Fibroblast of lung (primary cell): ENCODE results near the gene FOSL2. TPM values are rescaled to one million over a fixed set of nuclear protein-coding genes. Genes with fewer than 3 reads are reported as not detected.

ENCODE experiments used
- DNase-seq, 2 donors: peaks; one replicate each; pipeline versions ENCODE4 v3.0.0 to v3.0.0-alpha.2; 2010; ENCODE audit warnings: low read depth in 2 of 2
- H2AFZ ChIP-seq: 2 replicates; pipeline ENCODE4 v1.5.1; 2012; ENCODE audit warnings: low read length, control low read depth, inconsistent platforms
- H3K27ac ChIP-seq: 2 replicates; pipeline ENCODE4 v1.5.1; 2011; ENCODE audit warnings: low read length, control low read depth; ENCODE audit not compliant: insufficient read depth
- H3K27me3 ChIP-seq: 2 replicates; pipeline ENCODE4 v1.5.1; 2011; ENCODE audit warnings: mild to moderate bottlenecking, low read length; ENCODE audit not compliant: control insufficient read depth, insufficient read depth
- H3K36me3 ChIP-seq: 2 replicates; pipeline ENCODE4 v1.5.1; 2011; ENCODE audit warnings: low read length; ENCODE audit not compliant: control insufficient read depth, insufficient read depth
- H3K4me1 ChIP-seq: 2 replicates; pipeline ENCODE4 v1.5.1; 2011; ENCODE audit warnings: low read length; ENCODE audit not compliant: control insufficient read depth, insufficient read depth; ENCODE audit errors: extremely low read depth
- H3K4me2 ChIP-seq: 2 replicates; pipeline ENCODE4 v1.5.1; 2011; ENCODE audit warnings: low read length, control low read depth; ENCODE audit not compliant: insufficient read depth; ENCODE audit errors: extremely low read depth
- H3K4me3 ChIP-seq, 4 experiments: fragments of 200-600 bp in 1 of 4; sonication (generic) in 1 of 4; replicated peaks in 1 of 4; 2 replicates each; pipeline ENCODE4 v1.5.1; 2011 to 2016; ENCODE audit warnings: low read length in 4 of 4, low read depth in 3 of 4, mild to moderate bottlenecking in 3 of 4, control low read depth in 2 of 4, inconsistent platforms in 1 of 4, mixed read lengths in 1 of 4; ENCODE audit not compliant: insufficient read depth in 1 of 4; ENCODE audit errors: control extremely low read depth in 1 of 4
- H3K79me2 ChIP-seq: 2 replicates; pipeline ENCODE4 v1.5.1; 2012; ENCODE audit warnings: mild to moderate bottlenecking, low read length, inconsistent platforms; ENCODE audit not compliant: control insufficient read depth, insufficient read depth
- H3K9ac ChIP-seq: 2 replicates; pipeline ENCODE4 v1.5.1; 2011; ENCODE audit warnings: mild to moderate bottlenecking, low read length, control low read depth; ENCODE audit not compliant: insufficient read depth
- H3K9me3 ChIP-seq: 2 replicates; pipeline ENCODE4 v1.5.1; 2012; ENCODE audit warnings: low read depth, low read length; ENCODE audit not compliant: control insufficient read depth, insufficient read depth
- H4K20me1 ChIP-seq: 2 replicates; pipeline ENCODE4 v1.5.1; 2011; ENCODE audit warnings: low read length; ENCODE audit not compliant: control insufficient read depth, insufficient read depth; ENCODE audit errors: extremely low read depth
- EZH2 ChIP-seq: IDR thresholded peaks from 2 replicates; pipeline ENCODE4 v1.5.1; 2012; ENCODE audit warnings: low read length, control low read depth, mild to moderate bottlenecking; ENCODE audit errors: missing control alignments
- polyA plus RNA-seq, 2 donors: library from polyadenylated mRNA; depleted of rRNA in 1 of 2; stranded (reverse) in 1 of 2; unstranded in 1 of 2; fragments of >200 nt; gene quantifications; 2 replicates each; pipeline ENCODE4 v1.2.1, GENCODE V29; 2011 to 2012; ENCODE audit warnings: missing spikeins in 1 of 2
- total RNA-seq: library from RNA; depleted of rRNA; stranded (reverse); fragments of >200 nt; gene quantifications from 2 replicates; pipeline ENCODE4 v1.2.1, GENCODE V29; 2014
- TF ChIP-seq, protein P1 (sequence below), 2 donors: IDR thresholded peaks in 1 of 2; conservative IDR thresholded peaks in 1 of 2; 1 replicate in 1 of 2; 2 replicates in 1 of 2; pipeline ENCODE4 v1.5.1; 2011 to 2012; ENCODE audit warnings: low read length in 2 of 2, control low read depth in 1 of 2, inconsistent platforms in 1 of 2, low read depth in 1 of 2, mild to moderate bottlenecking in 1 of 2

FOSL2 gene
- total and polyA plus RNA-seq, 2 donors (not counting 1 experiment from before 2014, with no cell fraction given): 58.9 to 83.6 TPM

DNA sequence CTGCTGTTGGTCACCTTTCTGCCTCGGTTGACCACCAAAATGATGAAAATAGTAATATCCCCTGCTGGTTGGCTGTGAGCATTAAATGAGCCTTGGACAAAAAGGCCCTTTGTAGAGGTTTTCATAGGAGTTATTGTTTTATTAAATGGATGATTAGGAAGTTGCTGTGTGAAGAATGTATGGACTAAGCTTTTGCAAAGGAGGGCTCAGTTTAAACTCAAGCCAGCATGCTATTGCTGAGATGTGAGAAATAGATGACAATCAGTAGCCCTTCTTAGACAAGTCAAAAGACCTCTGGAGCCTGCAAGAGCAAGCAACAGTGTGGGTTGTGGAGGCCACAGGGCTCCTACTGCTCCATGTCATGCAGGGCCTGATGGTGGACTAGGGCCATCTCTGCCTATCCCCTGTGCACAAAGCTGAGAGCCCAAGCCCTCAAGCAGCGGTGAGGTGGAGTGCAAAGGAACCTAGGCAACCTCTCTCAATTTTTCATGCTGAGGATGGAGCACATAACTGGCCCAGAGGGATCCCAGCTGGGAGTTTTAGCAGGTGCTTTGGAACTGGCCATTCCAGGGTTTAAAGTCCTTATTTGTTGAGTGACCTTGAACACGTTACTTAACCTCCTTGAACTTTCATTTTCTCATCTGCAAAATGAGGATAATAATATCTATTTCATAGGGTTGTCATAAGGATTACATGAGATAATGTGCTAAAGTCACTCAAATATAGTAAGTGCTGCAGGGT is 37.1 kb downstream of the FOSL2 start:
- H3K36me3 ChIP-seq: no peaks in the 10 kb centered on the region
- no peaks in the 10 kb centered on the region for H3K27me3 ChIP-seq
- no peak overlapping the region for H3K27ac ChIP-seq
- TF ChIP-seq EZH2: no peak
- TF ChIP-seq, protein P1, sequence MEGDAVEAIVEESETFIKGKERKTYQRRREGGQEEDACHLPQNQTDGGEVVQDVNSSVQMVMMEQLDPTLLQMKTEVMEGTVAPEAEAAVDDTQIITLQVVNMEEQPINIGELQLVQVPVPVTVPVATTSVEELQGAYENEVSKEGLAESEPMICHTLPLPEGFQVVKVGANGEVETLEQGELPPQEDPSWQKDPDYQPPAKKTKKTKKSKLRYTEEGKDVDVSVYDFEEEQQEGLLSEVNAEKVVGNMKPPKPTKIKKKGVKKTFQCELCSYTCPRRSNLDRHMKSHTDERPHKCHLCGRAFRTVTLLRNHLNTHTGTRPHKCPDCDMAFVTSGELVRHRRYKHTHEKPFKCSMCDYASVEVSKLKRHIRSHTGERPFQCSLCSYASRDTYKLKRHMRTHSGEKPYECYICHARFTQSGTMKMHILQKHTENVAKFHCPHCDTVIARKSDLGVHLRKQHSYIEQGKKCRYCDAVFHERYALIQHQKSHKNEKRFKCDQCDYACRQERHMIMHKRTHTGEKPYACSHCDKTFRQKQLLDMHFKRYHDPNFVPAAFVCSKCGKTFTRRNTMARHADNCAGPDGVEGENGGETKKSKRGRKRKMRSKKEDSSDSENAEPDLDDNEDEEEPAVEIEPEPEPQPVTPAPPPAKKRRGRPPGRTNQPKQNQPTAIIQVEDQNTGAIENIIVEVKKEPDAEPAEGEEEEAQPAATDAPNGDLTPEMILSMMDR (conservative IDR thresholded peaks at IDR 0.05 in 1 of 2, IDR thresholded peaks at IDR 0.05 in 1 of 2; ENCODE audit: low read depth in 1 of 2, low read length in 2 of 2): no peak
- DNase-seq: no peak
- H3K79me2 ChIP-seq: no peaks in the 10 kb centered on the region
- H2AFZ ChIP-seq: no peak overlapping the region
- H3K9me3 ChIP-seq: no peaks in the 10 kb centered on the region
- no peak overlapping the region for H3K9ac ChIP-seq
- H3K4me1 ChIP-seq: no peaks in the 10 kb centered on the region
- no peak overlapping the region for H3K4me3 ChIP-seq
- H4K20me1 ChIP-seq: no peaks in the 10 kb centered on the region
- no peak overlapping the region for H3K4me2 ChIP-seq

GRCh38 chr2:28430377-28430765 is 37.7 kb downstream of the FOSL2 start:
- H3K4me2 ChIP-seq: no peak overlapping the region
- no peaks in the 10 kb centered on the region for H4K20me1 ChIP-seq
- no peak overlapping the region for H3K27ac ChIP-seq
- TF ChIP-seq EZH2: no peak
- TF ChIP-seq, protein P1 (conservative IDR thresholded peaks at IDR 0.05 in 1 of 2, IDR thresholded peaks at IDR 0.05 in 1 of 2; ENCODE audit: low read depth in 1 of 2, low read length in 2 of 2): no peak
- H3K4me1 ChIP-seq: no peaks in the 10 kb centered on the region
- no peaks in the 10 kb centered on the region for H3K9me3 ChIP-seq
- no peaks in the 10 kb centered on the region for H3K27me3 ChIP-seq
- H3K36me3 ChIP-seq: no peaks in the 10 kb centered on the region
- no peaks in the 10 kb centered on the region for H3K79me2 ChIP-seq
- no peak overlapping the region for H3K4me3 ChIP-seq
- H2AFZ ChIP-seq: no peak overlapping the region
- no peak for DNase-seq
- H3K9ac ChIP-seq: no peak overlapping the region

- no peaks in the 10 kb centered on the region for H3K27me3 ChIP-seq
- no peaks in the 10 kb centered on the region for H3K4me1 ChIP-seq
- H3K36me3 ChIP-seq: no peaks in the 10 kb centered on the region
- no peak overlapping the region for H3K9ac ChIP-seq
- H3K4me2 ChIP-seq: no peak overlapping the region
- no peak overlapping the region for H3K27ac ChIP-seq
- H3K9me3 ChIP-seq: no peaks in the 10 kb centered on the region
- TF ChIP-seq, protein P1 (conservative IDR thresholded peaks at IDR 0.05 in 1 of 2, IDR thresholded peaks at IDR 0.05 in 1 of 2; ENCODE audit: low read depth in 1 of 2, low read length in 2 of 2): no peak
- TF ChIP-seq EZH2: no peak
- no peak for DNase-seq
- H3K4me3 ChIP-seq: no peak overlapping the region
- H3K79me2 ChIP-seq: no peaks in the 10 kb centered on the region
- H2AFZ ChIP-seq: no peak overlapping the region
- no peaks in the 10 kb centered on the region for H4K20me1 ChIP-seq
Measured at GRCh38 chr2:28430788-28431418, 38.2 kb downstream of the FOSL2 start.
